ENCODE results near the gene COL16A1. TPM values are rescaled to one million over a fixed set of nuclear protein-coding genes. Genes with fewer than 3 reads are reported as not detected.

COL16A1 gene
- total and polyA plus RNA-seq, 2 experiments from 2014 or later: 90.2 to 127 TPM

DNA sequence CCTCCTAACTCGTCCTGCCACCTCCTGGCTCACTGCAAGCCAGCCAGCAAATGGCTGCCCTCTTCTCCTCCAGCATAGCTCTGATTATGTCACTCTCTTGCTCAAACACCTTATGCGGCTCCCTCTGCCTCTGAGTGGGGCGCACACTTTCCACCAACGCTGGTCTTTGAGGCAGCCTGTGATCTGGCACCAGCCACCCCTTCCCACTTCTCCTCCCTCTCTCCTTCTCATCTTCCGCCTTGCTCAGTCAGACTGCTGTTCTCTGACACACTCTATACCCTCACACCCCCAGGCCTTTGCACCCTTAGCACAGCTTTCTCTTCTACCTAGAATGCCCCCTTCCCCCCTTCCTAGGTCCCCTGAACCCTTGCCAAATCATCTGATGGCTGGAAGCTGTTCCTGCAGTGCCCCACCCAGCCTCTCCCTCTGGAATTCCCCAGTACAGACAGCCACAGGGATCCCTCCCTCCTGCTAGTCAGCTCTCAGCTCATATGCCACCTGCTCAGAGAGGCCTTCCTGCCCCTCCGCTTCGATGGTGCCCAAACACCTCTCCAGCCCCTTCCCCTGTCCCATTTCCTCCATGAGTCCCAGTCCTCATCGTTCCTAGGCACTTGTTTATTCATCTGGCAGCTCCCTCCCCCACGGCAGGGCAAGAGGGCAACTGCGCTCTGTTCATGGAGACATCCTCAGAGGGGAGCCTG, 37.4 kb downstream of the COL16A1 start:
- no peaks in the 10 kb centered on the region for H3K9me2 ChIP-seq (replicated peaks; ENCODE audit: insufficient read depth)
- 78% methylated on average over 9 of the region's 10 CpGs for WGBS (ENCODE audit: low lambda C conversion rate, missing lambda C conversion rate)
- H3K4me2 ChIP-seq: no peak overlapping the region
- peak; percentile 70 for DNase-seq (ENCODE audit: low spot score)
- no peaks in the 10 kb centered on the region for H3K9me3 ChIP-seq (ENCODE audit: low read depth)
- H3K27me3 ChIP-seq: no peaks in the 10 kb centered on the region
- no peaks in the 10 kb centered on the region for H4K20me1 ChIP-seq (ENCODE audit: insufficient read depth, poor library complexity, severe bottlenecking)
- TF ChIP-seq EZH2phosphoT487 (IDR thresholded peaks at IDR 0.05; ENCODE audit: low read depth, severe bottlenecking, unreplicated experiment) (no peak), EZH2 (IDR thresholded peaks at IDR 0.05; ENCODE audit: borderline replicate concordance) (no peak)
- TF ChIP-seq, protein P1, sequence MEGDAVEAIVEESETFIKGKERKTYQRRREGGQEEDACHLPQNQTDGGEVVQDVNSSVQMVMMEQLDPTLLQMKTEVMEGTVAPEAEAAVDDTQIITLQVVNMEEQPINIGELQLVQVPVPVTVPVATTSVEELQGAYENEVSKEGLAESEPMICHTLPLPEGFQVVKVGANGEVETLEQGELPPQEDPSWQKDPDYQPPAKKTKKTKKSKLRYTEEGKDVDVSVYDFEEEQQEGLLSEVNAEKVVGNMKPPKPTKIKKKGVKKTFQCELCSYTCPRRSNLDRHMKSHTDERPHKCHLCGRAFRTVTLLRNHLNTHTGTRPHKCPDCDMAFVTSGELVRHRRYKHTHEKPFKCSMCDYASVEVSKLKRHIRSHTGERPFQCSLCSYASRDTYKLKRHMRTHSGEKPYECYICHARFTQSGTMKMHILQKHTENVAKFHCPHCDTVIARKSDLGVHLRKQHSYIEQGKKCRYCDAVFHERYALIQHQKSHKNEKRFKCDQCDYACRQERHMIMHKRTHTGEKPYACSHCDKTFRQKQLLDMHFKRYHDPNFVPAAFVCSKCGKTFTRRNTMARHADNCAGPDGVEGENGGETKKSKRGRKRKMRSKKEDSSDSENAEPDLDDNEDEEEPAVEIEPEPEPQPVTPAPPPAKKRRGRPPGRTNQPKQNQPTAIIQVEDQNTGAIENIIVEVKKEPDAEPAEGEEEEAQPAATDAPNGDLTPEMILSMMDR (IDR thresholded peaks at IDR 0.05; ENCODE audit: poor library complexity): no peak
- H3K4me3 ChIP-seq: no peak overlapping the region
- peaks cover 20% of the 10 kb centered on the region for H3K4me1 ChIP-seq (ENCODE audit: insufficient read depth)
- peak overlapping the region; percentile 27 for H3K27ac ChIP-seq
- no peak overlapping the region for H2AFZ ChIP-seq
- H3K79me2 ChIP-seq: no peaks in the 10 kb centered on the region
- H3K36me3 ChIP-seq (replicated peaks; ENCODE audit: insufficient read depth, low read depth): no peaks in the 10 kb centered on the region

GRCh38 chr1:31665234-31665878, 38.5 kb downstream of the COL16A1 start:
- H2AFZ ChIP-seq: no peak overlapping the region
- no peak for DNase-seq (ENCODE audit: low spot score)
- H4K20me1 ChIP-seq (ENCODE audit: insufficient read depth, poor library complexity, severe bottlenecking): no peaks in the 10 kb centered on the region
- TF ChIP-seq EZH2phosphoT487 (IDR thresholded peaks at IDR 0.05; ENCODE audit: low read depth, severe bottlenecking, unreplicated experiment): no peak
- TF ChIP-seq, protein P1 (IDR thresholded peaks at IDR 0.05; ENCODE audit: poor library complexity): no peak
- no peak for TF ChIP-seq EZH2 (IDR thresholded peaks at IDR 0.05; ENCODE audit: borderline replicate concordance)
- WGBS (ENCODE audit: low lambda C conversion rate, missing lambda C conversion rate): 93% methylated on average over 7 of the region's 7 CpGs
- no peak overlapping the region for H3K4me2 ChIP-seq
- H3K36me3 ChIP-seq (replicated peaks; ENCODE audit: insufficient read depth, low read depth): no peaks in the 10 kb centered on the region
- no peaks in the 10 kb centered on the region for H3K27me3 ChIP-seq
- no peak overlapping the region for H3K4me3 ChIP-seq
- H3K9me3 ChIP-seq (ENCODE audit: low read depth): no peaks in the 10 kb centered on the region
- no peaks in the 10 kb centered on the region for H3K79me2 ChIP-seq
- H3K27ac ChIP-seq: no peak overlapping the region
- peaks cover 11% of the 10 kb centered on the region for H3K4me1 ChIP-seq (ENCODE audit: insufficient read depth)
- no peaks in the 10 kb centered on the region for H3K9me2 ChIP-seq (replicated peaks; ENCODE audit: insufficient read depth)

GRCh38 chr1:31664528-31664927, 39.3 kb downstream of the COL16A1 start:
- Histone ChIP-seq H3K9me3 (ENCODE audit: low read depth) (no peaks in the 10 kb centered on the region), H3K4me2 (no peak overlapping the region), H3K27me3 (no peaks in the 10 kb centered on the region), H3K79me2 (no peaks in the 10 kb centered on the region), H3K36me3 (replicated peaks; ENCODE audit: insufficient read depth, low read depth) (no peaks in the 10 kb centered on the region), H4K20me1 (ENCODE audit: insufficient read depth, poor library complexity, severe bottlenecking) (no peaks in the 10 kb centered on the region), H3K4me3 (no peak overlapping the region), H3K9me2 (replicated peaks; ENCODE audit: insufficient read depth) (no peaks in the 10 kb centered on the region), H3K4me1 (ENCODE audit: insufficient read depth) (peaks cover 2% of the 10 kb centered on the region), H3K27ac (no peak overlapping the region), H2AFZ (no peak overlapping the region)
- DNase-seq (ENCODE audit: low spot score): no peak
- no peak for TF ChIP-seq EZH2phosphoT487 (IDR thresholded peaks at IDR 0.05; ENCODE audit: low read depth, severe bottlenecking, unreplicated experiment)
- no peak for TF ChIP-seq EZH2 (IDR thresholded peaks at IDR 0.05; ENCODE audit: borderline replicate concordance)
- TF ChIP-seq, protein P1 (IDR thresholded peaks at IDR 0.05; ENCODE audit: poor library complexity): no peak
- WGBS (ENCODE audit: low lambda C conversion rate, missing lambda C conversion rate): 94% methylated on average over 9 of the region's 9 CpGs

Measured in hepatocyte (in vitro differentiated cells).